Mucosa of gallbladder (tissue), 1 donor: ENCODE data around the gene NRG3. TPM values are rescaled to one million over a fixed set of nuclear protein-coding genes. Genes with fewer than 3 reads are reported as not detected.
"Not testable (repeated sequence)": the region's sequence is repeated elsewhere in the genome, so short reads cannot be mapped to it uniquely, and the experiment has no call there.

ENCODE experiments used
- DNase-seq: peaks from one replicate; pipeline ENCODE4 v3.0.0-alpha.2; 2020; ENCODE audit warnings: low spot score
- total RNA-seq: library from RNA; stranded (reverse); gene quantifications from one replicate; pipeline ENCODE4 v1.2.1, GENCODE V29; 2021
- donor health status: DM: no; HTN: no; CAD: no.

The NRG3 gene
- total RNA-seq, 1 donor from 2014 or later: 14.6 TPM

GRCh38 chr10:81959016-81959415 is 84.0 kb downstream of the NRG3 start:
- DNase-seq: no peak

- no peak for DNase-seq
These were observed 86.6 kb downstream of the NRG3 start for GRCh38 chr10:81961451-81962184.

DNA sequence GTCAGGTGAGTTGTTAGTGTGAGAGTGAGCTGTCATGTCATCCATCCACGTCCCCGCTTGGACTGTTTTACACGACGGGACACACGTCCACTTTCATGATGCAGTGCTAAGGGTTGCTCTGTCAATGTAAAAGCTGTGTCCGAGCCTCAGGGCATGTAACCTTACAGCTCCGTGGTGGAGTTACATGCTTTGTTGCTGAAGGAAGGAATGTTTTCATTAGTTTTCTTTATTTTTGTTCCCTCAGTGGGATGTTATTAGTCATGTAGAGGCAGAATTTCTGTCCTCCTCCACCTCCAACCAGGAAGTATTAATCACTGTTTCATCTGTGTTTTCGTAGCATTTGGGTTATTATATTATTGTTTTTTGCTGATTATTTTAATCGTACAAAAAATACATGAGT is 88.6 kb downstream of the NRG3 start:
- no peak for DNase-seq

GRCh38 chr10:81967716-81968115 is 92.7 kb downstream of the NRG3 start:
- no peak for DNase-seq

- no peak for DNase-seq
These were observed 94.1 kb downstream of the NRG3 start for GRCh38 chr10:81969136-81969535.

GRCh38 chr10:81978238-81978637 is 103.2 kb downstream of the NRG3 start:
- no peak for DNase-seq

- no peak for DNase-seq
These were observed 106.7 kb downstream of the NRG3 start for GRCh38 chr10:81981724-81982123.

GRCh38 chr10:81984428-81984827 is 109.4 kb downstream of the NRG3 start:
- no peak for DNase-seq

- no peak for DNase-seq
These were observed 120.3 kb downstream of the NRG3 start for GRCh38 chr10:81995254-81995653.

DNA sequence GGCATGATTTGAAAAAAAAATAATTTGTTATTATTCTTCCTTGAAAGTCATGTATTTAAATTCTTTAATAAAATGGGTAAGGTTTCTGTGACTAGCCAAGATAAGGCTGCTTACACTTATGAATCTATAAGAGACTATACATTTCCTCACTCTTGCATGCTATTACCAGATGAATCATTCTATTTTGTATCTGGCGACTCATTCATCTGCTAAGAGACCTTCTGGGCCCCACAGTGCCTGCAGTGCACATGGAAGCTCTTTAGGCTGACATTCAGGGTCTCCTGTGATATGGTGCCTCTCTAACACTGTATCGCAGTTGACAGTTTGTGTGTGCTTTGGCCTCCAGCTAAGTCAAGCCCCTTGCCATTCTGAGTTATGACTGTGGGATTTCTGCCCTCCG is 121.9 kb downstream of the NRG3 start:
- DNase-seq: no peak

DNA sequence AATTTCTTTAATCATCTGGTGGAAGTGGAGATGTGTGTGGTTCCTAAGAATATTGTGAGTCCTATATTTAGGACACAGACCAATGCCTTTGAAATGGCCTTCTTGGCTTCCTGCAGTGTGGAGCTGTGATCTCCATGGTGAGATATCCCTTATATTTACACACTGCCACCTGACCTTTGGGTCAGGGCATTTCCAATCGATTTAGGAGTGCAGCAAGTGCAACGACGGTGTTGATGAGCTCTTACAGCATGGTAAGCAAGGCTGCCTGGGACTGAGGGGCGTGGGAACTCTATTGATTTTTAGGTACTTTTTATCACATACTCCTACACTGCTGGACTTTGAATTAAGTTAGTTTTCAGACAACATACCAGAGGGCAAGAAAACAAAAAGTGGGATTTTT is 146.0 kb downstream of the NRG3 start:
- DNase-seq: peak; percentile 60

GRCh38 chr10:82027711-82028110 is 152.7 kb downstream of the NRG3 start:
- DNase-seq: no peak

DNA sequence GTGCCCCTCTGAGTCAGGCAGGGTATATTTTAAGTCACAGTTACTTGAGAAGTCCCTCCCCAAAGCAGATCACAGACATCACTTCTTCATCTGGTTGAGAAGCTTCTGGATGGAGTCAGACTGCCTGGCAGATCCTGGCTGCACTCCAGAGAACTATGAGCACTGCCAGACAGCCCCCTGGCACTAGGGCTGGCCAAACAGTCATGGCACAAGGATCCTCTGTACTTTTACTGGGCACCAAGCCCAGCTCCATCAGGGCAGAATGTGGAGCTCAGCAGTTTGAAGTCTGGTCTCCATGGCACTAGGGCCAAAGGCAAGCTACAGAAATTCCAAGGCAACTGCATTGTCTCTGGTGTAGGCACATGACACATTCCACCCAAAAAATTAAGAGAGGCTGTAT is 162.1 kb downstream of the NRG3 start:
- DNase-seq: peak; percentile 34

DNA sequence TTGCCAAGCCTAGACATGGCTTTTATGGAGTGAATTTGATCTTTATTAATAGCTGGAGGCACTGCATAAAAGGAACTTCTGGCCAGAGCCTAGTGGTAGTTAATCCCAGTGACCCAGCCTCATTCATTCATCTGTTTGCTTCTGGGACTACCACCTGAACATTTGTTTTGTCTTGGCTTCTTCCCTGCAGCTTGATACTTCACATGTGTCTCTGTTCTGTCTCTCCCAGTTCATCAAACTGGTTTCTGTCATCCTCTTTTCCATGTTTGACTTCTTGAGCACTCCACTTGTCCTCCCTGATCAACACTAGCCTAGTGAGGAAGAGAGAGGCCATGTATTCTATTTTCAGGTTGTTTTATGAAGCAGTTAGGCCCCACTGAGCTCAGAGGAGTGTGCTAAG is 163.6 kb downstream of the NRG3 start:
- no peak for DNase-seq

DNA sequence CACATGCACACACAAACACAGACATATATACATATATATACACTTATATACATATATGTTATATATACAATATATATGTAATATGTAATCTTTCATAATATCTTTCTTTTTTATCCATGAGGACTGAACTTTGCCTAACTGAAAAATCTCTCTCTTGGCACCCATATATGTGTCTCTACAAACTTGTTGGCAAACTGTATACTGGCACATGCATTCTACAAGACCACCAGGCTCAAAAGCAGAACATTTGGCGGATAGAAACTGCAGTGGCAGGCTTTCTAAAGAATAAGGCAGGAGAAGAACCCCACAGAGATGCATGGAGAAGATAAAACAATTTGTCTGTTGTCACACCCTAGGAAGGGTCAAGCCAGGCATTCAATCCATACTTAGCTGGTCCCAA is 165.3 kb downstream of the NRG3 start:
- DNase-seq: no peak

GRCh38 chr10:82041018-82041417 is 166.0 kb downstream of the NRG3 start:
- DNase-seq: no peak

DNA sequence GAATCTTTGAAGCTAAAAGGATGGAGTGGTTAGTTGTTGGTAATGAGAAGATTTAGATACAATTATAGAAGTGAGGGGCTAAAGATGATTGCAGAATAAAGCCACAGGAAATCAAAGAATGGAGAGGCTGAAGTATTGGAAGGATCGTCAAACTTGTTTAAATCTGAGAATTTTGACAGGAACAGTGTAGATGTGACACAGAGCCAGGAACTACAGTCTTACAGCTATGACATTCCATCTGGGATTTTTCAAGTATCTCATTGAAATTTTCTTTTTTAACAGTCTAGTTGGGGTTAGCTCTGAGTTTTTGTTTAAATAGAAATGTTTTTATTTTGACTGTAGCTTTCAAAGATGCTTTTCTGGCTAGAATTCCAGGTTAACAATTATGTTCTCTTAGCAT is 181.4 kb downstream of the NRG3 start:
- DNase-seq: no peak

DNA sequence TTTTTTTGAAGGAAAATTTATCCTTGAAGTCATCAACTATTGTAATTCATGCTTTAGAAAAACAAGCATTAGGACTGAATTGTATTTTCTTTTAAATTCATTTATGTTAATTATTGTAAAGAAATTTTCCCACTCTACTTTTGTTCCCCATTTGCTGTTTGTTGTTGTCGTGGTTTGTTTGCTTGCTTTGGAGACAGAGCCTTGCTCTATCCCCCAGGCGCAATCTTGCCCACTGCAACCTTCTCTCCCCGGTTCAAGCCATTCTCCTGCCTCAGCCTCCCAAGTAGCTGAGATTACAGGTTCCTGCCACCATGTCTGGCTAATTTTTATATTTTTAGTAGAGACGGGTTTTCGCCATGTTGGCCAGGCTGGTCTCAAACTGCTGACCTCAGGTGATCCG is 192.2 kb downstream of the NRG3 start:
- not testable (repeated sequence) for DNase-seq

- DNase-seq: no peak
These were observed 193.5 kb downstream of the NRG3 start for GRCh38 chr10:82068501-82068900.

- no peak for DNase-seq
These were observed 196.2 kb downstream of the NRG3 start for GRCh38 chr10:82071231-82071630.

DNA sequence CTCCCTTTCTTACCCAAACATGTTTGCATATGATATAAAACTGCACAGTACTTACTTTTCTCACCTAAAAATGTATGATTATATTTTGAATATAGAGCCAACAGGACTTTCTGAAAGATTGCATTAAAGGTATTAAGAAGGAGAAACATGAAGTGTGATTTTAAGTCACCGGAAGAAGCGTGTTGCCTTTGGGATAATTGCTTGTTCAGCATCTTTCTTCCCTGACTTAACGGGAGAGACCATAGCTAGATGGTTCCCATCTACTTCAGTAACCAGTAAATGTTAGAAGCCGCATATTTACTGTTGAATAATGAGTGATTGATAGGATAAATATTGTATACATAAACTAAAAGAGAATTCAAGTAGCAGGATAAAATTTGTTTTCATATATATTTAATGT is 197.1 kb downstream of the NRG3 start:
- DNase-seq: no peak

DNA sequence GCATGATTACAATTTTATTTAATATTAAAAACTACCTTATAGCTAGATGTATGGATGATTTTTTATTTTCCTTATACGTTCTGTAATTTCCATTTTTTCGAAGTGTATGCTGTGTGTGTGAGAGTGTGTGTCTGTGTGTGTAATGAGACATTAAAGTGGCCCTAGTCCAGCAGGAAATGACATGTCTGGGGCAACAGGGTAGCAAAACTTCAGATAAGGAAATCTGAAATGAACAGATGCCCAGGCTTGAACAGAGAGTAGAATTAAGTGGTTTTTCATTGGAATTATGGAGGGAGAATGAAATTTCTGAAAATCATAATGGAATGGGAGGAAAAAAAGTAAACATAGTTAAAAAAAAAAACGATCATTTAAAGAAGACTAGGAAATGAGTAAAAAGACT is 200.6 kb downstream of the NRG3 start:
- no peak for DNase-seq

DNA sequence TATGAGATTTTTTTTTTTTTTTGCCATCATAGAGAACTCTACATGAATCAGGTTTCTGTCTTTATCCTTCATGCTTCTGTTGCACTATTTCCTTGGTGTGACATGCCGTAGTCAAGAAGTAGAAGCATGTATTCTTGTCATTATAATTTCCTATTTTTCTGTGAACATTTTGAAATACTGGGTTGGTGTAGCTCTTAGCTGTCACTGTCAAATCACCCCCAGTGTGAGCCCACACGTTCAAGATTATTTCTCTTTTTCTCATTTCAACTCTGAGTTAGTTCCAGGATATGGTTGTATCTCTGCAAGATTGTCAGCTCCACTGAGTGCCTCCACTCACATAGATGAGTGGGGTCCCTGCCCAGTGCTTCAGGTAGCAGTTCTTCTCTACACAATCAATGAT is 209.5 kb downstream of the NRG3 start:
- no peak for DNase-seq

- DNase-seq: no peak
These were observed 209.9 kb downstream of the NRG3 start for GRCh38 chr10:82084904-82085303.
